GM12891 (cell line): ENCODE data around the gene LTC4S.

Experiments used
- POLR2A ChIP-seq: IDR thresholded peaks from 2 replicates; pipeline ENCODE4 v1.6.1; 2011; ENCODE audit warnings: low read depth, low read length, control low read depth
- POLR2AphosphoS5 ChIP-seq: IDR thresholded peaks from 2 replicates; pipeline ENCODE4 v1.6.1; 2011; ENCODE audit warnings: low read depth, low read length, control low read depth
- SPI1 ChIP-seq: IDR thresholded peaks from 2 replicates; pipeline ENCODE4 v1.6.1; 2011; ENCODE audit warnings: low read depth, low read length, control low read depth
- TAF1 ChIP-seq: IDR thresholded peaks from 2 replicates; pipeline ENCODE4 v1.6.1; 2011; ENCODE audit warnings: low read depth, low read length, control low read depth

DNA sequence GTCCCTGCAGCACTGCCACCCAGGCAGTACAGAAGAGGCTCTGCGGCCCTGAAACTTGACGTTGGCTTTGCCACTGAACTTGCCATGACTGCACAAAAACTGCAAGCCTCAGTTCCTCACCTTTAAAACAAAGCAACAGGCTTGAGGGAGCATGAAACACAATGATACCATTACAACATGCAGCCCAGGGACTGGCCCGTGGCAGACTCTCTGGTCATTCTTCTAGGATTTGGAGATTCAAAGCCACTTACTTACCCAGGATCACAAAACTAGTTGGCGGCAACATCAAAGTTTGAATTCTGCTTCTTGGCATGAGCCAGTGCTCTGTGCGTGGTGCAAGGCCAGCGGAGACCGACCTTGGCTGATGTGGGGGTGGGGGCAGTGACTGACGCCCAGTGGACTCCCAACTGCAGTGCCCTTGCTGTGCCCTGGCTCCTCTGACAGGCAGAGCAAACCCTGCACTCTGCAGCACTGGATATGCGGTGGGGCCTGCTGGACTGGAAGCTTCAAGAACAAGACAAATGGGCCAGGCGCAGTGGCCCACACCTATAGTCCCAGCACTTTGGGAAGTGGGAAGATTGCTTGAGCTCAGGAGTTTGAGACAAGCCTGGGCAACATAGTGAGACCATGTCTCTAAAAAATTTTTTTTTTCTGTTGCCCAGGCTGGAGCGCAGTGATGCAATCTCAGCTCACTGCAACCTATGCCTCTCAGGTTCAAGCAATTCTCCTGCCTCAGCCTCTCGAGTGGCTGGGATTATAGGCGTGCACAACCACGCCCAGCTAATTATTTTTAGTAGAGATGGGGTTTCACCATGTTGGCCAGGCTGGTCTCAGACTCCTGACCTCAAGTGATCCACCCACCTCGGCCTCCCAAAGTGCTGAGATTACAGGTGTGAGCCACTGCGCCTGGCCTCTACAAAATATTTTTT, 45.8 kb downstream of the LTC4S start:
- no peak for TF ChIP-seq TAF1
- TF ChIP-seq POLR2A: no peak
- no peak for TF ChIP-seq POLR2AphosphoS5
- no peak for TF ChIP-seq SPI1
